Measurements from ENCODE around the gene TMEM18.

Gene TMEM18

GRCh38 chr2:633371-633770 is 43.8 kb downstream of the TMEM18 start:
- DNase-seq, result no peak

GRCh38 chr2:632471-632870 is 44.7 kb downstream of the TMEM18 start:
- no peak for DNase-seq

DNA sequence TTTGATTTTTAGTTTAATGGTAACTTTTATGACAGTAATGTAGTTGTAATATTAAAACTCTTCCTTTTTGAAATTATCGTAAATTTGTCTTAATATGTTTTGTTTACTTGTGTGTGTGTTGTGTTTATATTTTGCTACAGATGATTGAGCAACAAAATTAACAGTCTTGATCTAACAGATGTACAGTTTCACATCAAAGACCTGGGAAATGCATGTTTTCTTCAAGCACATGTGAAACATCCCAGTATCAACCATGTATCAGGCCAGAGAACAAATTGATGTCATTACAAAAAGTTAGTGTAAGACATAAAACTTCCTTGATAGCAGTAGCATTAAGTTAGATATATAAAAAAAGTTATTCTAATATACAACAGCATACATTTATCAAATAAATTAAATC is 45.5 kb downstream of the TMEM18 start:
- no peak for DNase-seq

DNA sequence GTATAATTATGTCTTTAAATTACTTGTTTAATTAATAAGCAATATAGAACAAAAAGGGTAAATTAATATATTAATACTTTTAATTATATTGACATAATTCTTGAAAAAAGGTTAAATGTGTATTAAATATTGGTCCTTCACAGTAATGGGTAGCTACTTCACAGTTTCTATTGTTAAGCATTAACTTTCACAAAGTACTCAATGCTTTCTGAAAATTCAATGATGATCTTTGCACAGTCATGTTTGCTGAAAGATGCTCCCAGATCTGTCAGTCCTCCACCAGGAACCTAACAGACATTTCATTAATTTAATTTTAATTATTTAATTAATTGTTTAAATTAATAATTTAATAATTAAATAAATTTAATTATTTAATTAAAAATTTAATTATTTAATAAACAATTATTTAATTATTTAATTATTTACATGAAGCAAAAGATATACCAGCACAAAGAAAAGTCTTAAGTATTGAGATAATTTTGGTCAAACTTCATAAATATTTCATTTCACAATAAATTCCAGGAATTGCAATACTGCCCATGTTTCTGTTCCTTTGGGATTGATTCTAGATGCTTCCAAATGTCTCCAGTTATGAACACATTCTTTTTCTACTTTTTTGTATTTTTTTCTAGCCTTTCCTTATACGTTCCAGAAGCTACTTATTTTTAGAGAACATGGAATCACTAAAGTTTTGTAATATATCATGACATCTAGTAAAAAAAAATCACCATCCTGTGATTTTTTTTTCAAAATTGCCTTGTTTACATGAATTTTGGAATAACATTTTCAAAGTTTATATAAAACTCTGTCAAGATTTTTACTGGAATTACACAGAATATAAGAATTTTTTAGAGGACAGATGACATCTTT is 46.5 kb downstream of the TMEM18 start:
- DNase-seq, result no peak

DNA sequence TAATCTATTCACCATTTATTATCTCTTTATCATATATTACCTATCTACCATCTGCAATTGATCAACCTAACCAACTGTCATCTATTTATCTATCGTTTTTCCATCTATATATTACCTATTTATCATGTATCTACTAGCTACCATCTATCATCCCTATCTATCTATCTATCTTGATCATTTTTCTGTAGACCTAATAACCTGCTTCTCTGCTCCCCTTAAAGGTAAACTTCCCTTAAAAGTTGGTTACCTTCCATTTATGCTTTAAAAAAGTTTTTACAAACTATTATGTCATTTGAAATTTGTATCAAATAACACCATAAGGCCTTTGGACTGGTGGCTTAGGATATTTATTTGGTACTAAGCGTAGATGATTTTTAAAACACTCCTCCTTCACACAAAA is 47.2 kb downstream of the TMEM18 start:
- DNase-seq, result no peak

- DNase-seq, result no peak
Measured at GRCh38 chr2:628651-629050, 48.6 kb downstream of the TMEM18 start.

DNA sequence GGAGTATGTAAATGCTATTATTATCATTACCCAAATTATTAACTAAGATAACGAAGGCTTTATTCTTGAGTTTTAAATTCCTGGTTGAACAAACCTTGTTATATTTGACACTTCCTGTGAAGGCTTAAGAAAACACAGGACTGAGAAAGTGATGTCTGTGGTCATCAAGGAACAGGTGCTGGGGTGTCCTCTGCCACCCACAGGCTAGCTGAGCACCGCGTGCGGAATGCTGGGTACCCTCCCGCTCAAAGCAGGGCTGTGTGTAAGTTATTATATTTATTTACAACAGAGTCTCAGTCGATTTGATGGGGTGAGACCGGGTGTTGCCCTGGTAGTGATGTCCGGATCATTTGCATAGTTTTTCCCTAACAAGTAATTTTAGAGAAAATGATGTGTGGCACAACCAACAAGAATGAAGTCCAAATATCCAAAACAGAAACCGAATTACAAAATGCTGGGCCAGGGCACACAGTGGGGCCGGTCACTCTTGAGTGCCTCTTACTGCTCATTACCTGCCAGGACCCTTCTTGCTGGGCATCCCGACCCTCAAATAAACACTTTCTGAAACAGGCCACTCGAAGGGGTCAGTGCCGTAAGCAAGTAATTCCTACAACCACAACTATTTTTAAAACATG is 49.2 kb downstream of the TMEM18 start:
- DNase-seq, result no peak

DNA sequence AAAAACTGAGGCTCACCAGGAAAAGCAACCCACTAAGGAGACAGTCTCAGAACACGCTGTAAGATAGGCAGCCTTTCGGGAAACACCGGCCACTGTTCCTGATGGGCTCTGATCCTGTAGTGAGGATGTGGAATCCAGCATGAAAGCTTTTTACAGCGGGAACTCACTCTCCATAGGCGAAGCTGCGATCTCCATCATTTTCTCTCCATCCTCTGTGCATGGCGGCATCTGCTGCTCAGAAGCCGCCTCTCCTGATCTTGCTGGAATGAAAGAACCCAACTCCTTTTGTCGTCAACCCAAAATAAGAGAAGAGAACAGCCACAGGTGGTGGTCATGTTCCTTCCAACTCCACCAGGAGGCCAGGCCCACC is 49.9 kb downstream of the TMEM18 start:
- no peak for DNase-seq

GRCh38 chr2:626491-627339 is 50.5 kb downstream of the TMEM18 start:
- no peak for DNase-seq

DNA sequence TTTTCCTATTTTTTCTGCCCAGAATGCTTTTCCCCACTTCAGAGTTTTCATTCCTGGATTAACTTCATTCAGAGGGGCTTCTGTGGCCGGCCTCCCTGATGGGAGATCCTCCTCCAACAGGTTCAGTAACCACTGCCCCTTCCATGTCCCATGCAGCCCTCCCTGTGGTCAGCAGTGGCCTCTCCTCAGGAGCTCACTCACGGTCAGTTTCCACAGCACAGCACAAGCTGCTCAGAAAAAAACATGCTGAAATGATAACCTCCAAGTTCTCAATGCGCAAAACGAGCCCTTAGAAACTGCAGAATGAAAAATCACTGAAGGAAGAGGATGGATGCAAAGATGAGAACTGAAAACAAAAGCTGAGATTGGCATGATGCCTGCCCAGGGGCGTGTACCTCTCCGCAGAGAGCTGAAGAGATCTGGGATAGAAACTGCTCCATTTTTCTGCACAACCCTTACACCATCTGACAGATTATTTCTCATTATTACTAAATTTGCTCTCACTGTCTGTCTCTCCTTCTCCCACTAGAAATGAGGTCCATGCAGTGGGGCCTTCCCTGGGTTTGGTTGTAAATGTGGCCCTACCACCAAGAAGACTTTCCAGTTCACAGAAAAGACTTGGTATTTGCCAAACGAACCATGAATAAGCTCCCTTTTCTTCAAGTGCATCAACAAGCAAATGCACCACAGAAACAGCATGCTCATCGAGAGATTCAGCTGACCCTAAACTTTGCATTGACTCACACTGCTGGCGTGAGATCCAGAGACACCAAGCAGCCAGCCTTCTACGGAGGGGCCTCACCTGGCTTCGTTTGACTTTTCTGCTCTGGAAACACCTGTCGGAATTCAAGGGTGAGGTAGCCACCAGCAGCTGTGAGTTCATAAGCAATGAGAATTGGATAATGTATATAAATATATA is 51.5 kb downstream of the TMEM18 start:
- DNase-seq, result no peak

GRCh38 chr2:624551-625347 is 52.5 kb downstream of the TMEM18 start:
- DNase-seq, result no peak

GRCh38 chr2:624096-624495 is 53.1 kb downstream of the TMEM18 start:
- DNase-seq, result no peak

GRCh38 chr2:623130-623922 is 53.9 kb downstream of the TMEM18 start:
- no peak for DNase-seq

DNA sequence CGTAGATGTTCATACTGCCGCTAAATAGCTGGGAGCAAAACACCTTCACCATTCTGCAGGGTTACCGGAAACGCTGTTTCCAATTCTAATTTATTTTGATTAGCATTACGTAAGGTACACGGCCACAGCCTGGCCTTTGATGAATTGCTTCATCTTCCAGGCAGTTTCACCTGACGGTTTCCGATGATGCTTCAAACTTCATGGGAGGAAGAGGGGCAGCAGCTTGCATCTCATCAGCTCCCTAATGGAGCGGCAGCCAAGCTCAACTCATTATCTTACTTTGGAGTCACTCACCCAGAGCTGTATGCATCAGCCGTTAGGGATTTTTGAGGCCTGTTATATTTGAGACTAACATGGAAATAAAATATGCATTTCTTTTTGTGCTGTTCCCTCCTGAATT is 54.8 kb downstream of the TMEM18 start:
- no peak for DNase-seq

- no peak for DNase-seq
Measured at GRCh38 chr2:621303-622099, 55.7 kb downstream of the TMEM18 start.

- no peak for DNase-seq
Measured at GRCh38 chr2:620471-621302, 56.5 kb downstream of the TMEM18 start.

GRCh38 chr2:620004-620403 is 57.2 kb downstream of the TMEM18 start:
- no peak for DNase-seq

GRCh38 chr2:618422-618990 is 58.7 kb downstream of the TMEM18 start:
- no peak for DNase-seq

DNA sequence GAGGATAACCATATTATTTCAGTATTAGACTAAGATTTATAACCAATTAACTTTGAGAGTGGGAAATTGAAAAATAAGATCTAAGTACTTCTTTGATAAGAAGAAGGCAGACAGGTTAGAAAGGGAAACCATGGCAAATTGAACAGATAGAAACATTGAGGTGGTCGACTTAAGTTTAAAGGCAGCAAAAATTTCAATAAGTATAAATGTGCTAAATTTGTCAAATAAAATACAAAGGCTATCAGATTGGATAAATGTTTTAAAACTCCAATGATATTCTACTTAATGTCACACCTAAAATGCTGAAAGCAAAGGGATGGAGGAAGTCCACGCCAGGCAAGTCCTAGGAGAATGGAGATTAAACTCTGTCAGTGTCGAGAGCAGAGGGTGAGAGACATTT is 59.2 kb downstream of the TMEM18 start:
- DNase-seq, result no peak

Measured in suppressor macrophage treated with lipopolysaccharide for 1 hour (primary cell).